ENCODE data around the gene ARID5B.

Gene ARID5B

GRCh38 chr10:62018131-62018911, 116.8 kb downstream of the ARID5B start:
- H3K36me3 ChIP-seq (ENCODE audit: insufficient read depth, low read length) = no peaks in the 10 kb centered on the region
- peaks cover 5% of the 10 kb centered on the region for H3K79me2 ChIP-seq (ENCODE audit: control insufficient read depth, insufficient read depth, low read length, unreplicated experiment)
- no peak overlapping the region for H2AFZ ChIP-seq (ENCODE audit: low read length, unreplicated experiment)
- H3K4me3 ChIP-seq (ENCODE audit: low read depth, low read length) = no peak overlapping the region
- peaks cover 34% of the 10 kb centered on the region for H3K4me1 ChIP-seq (ENCODE audit: control insufficient read depth, insufficient read depth, low read length, unreplicated experiment)
- no peak overlapping the region for H3K27ac ChIP-seq (ENCODE audit: low read depth, low read length)
- H3K27me3 ChIP-seq (ENCODE audit: insufficient read depth, low read length) = no peaks in the 10 kb centered on the region

DNA sequence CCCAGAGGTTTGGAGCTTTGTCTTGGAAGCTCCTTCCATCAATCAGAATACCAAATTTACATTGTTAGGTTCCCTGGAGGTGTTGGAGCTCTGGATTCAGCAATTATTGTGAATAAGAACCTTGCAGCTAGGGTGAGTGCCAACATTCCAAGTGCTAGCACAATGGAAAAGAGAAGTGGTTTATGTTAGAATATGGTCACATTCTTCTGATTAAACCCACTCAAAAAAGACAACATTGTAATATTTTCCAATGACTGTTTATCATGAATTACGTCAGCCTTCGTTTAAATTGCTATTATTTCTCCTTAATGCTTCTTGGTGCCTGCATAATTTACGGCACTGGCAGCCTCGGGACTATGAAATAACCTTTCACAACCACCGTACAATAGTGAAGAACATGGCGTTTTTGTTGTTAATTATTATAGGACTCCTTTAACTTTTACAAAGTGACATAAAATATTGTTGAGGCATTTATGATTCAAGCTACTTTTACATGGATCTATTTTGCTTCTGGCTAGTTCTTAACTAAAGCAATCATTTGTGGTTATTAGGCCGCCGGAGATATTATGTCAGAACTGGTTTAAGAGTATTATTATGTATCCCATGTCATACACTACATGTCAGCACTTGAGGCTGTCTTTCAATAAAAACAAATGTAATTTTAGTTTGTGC, 117.7 kb downstream of the ARID5B start:
- H3K27ac ChIP-seq (ENCODE audit: low read depth, low read length) = no peak overlapping the region
- H2AFZ ChIP-seq (ENCODE audit: low read length, unreplicated experiment) = no peak overlapping the region
- no peaks in the 10 kb centered on the region for H3K27me3 ChIP-seq (ENCODE audit: insufficient read depth, low read length)
- peaks cover 34% of the 10 kb centered on the region for H3K4me1 ChIP-seq (ENCODE audit: control insufficient read depth, insufficient read depth, low read length, unreplicated experiment)
- peaks cover 5% of the 10 kb centered on the region for H3K79me2 ChIP-seq (ENCODE audit: control insufficient read depth, insufficient read depth, low read length, unreplicated experiment)
- H3K36me3 ChIP-seq (ENCODE audit: insufficient read depth, low read length) = no peaks in the 10 kb centered on the region
- H3K4me3 ChIP-seq (ENCODE audit: low read depth, low read length) = no peak overlapping the region

- Histone ChIP-seq H2AFZ (ENCODE audit: low read length, unreplicated experiment) (no peak overlapping the region), H3K4me3 (ENCODE audit: low read depth, low read length) (no peak overlapping the region), H3K27ac (ENCODE audit: low read depth, low read length) (no peak overlapping the region), H3K36me3 (ENCODE audit: insufficient read depth, low read length) (no peaks in the 10 kb centered on the region), H3K27me3 (ENCODE audit: insufficient read depth, low read length) (no peaks in the 10 kb centered on the region), H3K79me2 (ENCODE audit: control insufficient read depth, insufficient read depth, low read length, unreplicated experiment) (peaks cover 5% of the 10 kb centered on the region), H3K4me1 (ENCODE audit: control insufficient read depth, insufficient read depth, low read length, unreplicated experiment) (peaks cover 37% of the 10 kb centered on the region)
Observed at GRCh38 chr10:62019685-62020359, 118.3 kb downstream of the ARID5B start.

DNA sequence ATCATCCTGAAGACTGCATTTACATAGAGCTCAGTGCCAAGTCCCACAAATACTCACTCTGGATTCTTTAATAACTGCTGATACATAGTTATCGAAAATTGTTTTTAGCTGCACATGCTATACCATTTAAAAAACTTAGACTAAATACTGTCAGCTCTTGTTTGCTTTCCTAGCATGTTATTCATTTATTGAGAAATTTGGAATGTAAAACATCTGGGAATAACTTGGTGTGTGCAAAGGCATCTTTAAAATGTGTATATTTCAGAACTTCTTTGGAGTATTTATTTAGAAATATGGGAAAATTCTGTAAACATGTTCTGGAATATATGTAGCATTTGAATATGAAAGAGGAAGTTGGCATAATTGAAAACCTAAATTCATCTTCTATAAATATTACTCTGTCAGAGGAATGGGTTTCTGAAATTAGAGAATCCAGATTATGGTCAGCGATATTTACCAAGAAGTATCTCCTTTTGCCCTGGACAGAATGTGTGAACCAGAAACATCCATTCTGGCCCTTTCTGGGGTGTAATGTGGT, 119.7 kb downstream of the ARID5B start:
- H3K79me2 ChIP-seq (ENCODE audit: control insufficient read depth, insufficient read depth, low read length, unreplicated experiment) = peaks cover 5% of the 10 kb centered on the region
- no peak overlapping the region for H3K4me3 ChIP-seq (ENCODE audit: low read depth, low read length)
- peaks cover 50% of the 10 kb centered on the region for H3K4me1 ChIP-seq (ENCODE audit: control insufficient read depth, insufficient read depth, low read length, unreplicated experiment)
- H2AFZ ChIP-seq (ENCODE audit: low read length, unreplicated experiment) = no peak overlapping the region
- H3K36me3 ChIP-seq (ENCODE audit: insufficient read depth, low read length) = no peaks in the 10 kb centered on the region
- no peak overlapping the region for H3K27ac ChIP-seq (ENCODE audit: low read depth, low read length)
- no peaks in the 10 kb centered on the region for H3K27me3 ChIP-seq (ENCODE audit: insufficient read depth, low read length)

DNA sequence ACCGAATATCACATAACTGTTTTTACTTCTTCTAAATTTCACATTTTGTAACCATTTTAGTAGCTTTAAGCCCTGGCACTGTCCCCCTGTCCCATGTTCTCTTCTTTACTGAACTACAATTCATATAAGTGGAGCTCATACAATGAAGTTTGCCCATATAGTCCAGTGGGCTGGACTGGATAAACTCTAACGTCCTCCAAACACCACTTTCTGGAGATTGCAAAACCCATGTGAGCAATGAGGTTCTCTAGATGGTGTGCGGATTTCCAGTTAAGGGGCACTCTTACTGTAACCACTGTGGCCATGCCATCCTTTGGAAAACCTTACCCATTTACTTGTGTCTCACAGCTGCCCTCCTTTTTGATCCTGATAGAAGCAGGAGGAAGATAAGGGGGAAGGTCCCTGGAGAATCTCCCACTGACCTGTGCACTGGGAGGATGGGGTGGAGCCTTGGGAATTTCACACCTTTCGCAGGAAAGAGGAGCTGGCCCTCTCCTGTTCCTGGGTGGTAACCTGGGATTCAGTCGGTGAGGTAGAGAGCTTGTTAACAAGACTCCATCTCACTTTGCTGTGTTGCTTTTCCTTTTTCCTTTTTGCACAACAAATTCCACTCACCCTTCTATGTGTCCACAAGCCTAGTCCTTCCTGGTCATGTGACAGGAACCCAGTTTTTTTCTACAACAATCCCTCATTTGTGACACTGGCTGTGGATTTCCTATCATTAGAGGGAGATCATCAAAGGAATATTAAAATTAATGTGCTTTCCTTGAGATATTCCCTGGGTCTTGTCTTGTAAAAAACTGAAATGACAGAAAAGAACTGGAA, 120.7 kb downstream of the ARID5B start:
- no peak overlapping the region for H3K27ac ChIP-seq (ENCODE audit: low read depth, low read length)
- no peaks in the 10 kb centered on the region for H3K36me3 ChIP-seq (ENCODE audit: insufficient read depth, low read length)
- no peak overlapping the region for H2AFZ ChIP-seq (ENCODE audit: low read length, unreplicated experiment)
- H3K4me3 ChIP-seq (ENCODE audit: low read depth, low read length) = no peak overlapping the region
- H3K79me2 ChIP-seq (ENCODE audit: control insufficient read depth, insufficient read depth, low read length, unreplicated experiment) = peaks cover 5% of the 10 kb centered on the region
- H3K27me3 ChIP-seq (ENCODE audit: insufficient read depth, low read length) = no peaks in the 10 kb centered on the region
- peaks cover 47% of the 10 kb centered on the region for H3K4me1 ChIP-seq (ENCODE audit: control insufficient read depth, insufficient read depth, low read length, unreplicated experiment)

DNA sequence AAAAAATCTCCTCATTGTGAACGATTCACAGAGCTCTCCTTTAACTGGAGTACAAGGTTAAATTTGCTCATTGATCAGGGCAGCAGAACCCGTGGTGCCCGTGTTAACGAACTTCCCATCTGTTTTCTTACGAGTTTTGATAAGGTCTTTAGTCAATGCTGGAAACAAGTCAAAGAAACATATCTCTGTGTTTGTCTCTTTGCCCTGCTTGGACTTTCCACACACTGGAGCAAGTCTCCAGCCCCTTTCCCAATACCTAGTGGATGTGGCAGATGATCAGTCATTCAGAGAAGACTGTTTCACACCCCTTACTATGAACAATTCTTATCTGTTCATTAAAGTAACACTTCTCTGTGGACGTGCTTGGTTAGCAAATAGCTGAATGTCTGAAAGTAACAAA, 121.3 kb downstream of the ARID5B start:
- no peak overlapping the region for H2AFZ ChIP-seq (ENCODE audit: low read length, unreplicated experiment)
- H3K4me1 ChIP-seq (ENCODE audit: control insufficient read depth, insufficient read depth, low read length, unreplicated experiment) = peaks cover 47% of the 10 kb centered on the region
- no peak overlapping the region for H3K27ac ChIP-seq (ENCODE audit: low read depth, low read length)
- peaks cover 3% of the 10 kb centered on the region for H3K79me2 ChIP-seq (ENCODE audit: control insufficient read depth, insufficient read depth, low read length, unreplicated experiment)
- no peaks in the 10 kb centered on the region for H3K27me3 ChIP-seq (ENCODE audit: insufficient read depth, low read length)
- no peaks in the 10 kb centered on the region for H3K36me3 ChIP-seq (ENCODE audit: insufficient read depth, low read length)
- H3K4me3 ChIP-seq (ENCODE audit: low read depth, low read length) = no peak overlapping the region

GRCh38 chr10:62023329-62023728, 121.8 kb downstream of the ARID5B start:
- Histone ChIP-seq H2AFZ (ENCODE audit: low read length, unreplicated experiment) (no peak overlapping the region), H3K27ac (ENCODE audit: low read depth, low read length) (no peak overlapping the region), H3K36me3 (ENCODE audit: insufficient read depth, low read length) (no peaks in the 10 kb centered on the region), H3K4me3 (ENCODE audit: low read depth, low read length) (no peak overlapping the region), H3K27me3 (ENCODE audit: insufficient read depth, low read length) (no peaks in the 10 kb centered on the region), H3K79me2 (ENCODE audit: control insufficient read depth, insufficient read depth, low read length, unreplicated experiment) (peaks cover 3% of the 10 kb centered on the region), H3K4me1 (ENCODE audit: control insufficient read depth, insufficient read depth, low read length, unreplicated experiment) (peaks cover 48% of the 10 kb centered on the region)

DNA sequence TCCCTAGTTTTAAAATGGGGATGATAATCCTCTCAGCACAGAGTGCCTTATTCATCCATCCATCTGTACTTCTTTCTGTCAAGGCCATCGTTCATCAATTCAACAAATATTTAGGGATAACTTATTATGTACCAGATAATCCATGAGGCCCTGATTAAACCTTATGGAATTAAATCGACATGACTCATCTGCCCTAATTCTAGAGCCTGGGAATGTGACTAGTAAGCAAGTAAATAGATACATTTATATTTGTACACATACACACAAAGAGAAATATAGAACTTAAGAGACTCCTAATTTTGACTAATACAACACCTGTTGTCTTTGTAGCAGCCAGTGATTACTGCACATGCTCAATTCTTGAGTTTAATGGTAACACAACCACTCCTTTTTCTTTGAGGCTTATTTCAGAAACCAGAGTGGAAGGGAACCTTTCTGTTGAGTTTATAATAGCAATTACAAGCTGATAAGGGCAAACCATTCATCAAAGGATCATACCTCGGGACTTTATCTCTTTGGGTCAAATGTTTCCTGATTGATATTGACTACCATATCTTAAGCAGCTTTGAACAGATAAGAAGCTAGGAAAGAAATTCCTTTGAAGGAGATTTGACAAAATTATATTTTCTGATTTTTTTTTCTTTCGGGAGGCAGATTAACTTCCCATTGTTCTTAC, 122.7 kb downstream of the ARID5B start:
- Histone ChIP-seq H3K4me1 (ENCODE audit: control insufficient read depth, insufficient read depth, low read length, unreplicated experiment) (peaks cover 49% of the 10 kb centered on the region), H3K27me3 (ENCODE audit: insufficient read depth, low read length) (no peaks in the 10 kb centered on the region), H3K79me2 (ENCODE audit: control insufficient read depth, insufficient read depth, low read length, unreplicated experiment) (peaks cover 3% of the 10 kb centered on the region), H2AFZ (ENCODE audit: low read length, unreplicated experiment) (no peak overlapping the region), H3K27ac (ENCODE audit: low read depth, low read length) (no peak overlapping the region), H3K4me3 (ENCODE audit: low read depth, low read length) (no peak overlapping the region), H3K36me3 (ENCODE audit: insufficient read depth, low read length) (no peaks in the 10 kb centered on the region)

- H3K79me2 ChIP-seq (ENCODE audit: control insufficient read depth, insufficient read depth, low read length, unreplicated experiment) = no peaks in the 10 kb centered on the region
Observed at GRCh38 chr10:62025134-62025794, 123.8 kb downstream of the ARID5B start.

More at GRCh38 chr10:62025134-62025794, 123.8 kb downstream of the ARID5B start:
- no peaks in the 10 kb centered on the region for H3K27me3 ChIP-seq (ENCODE audit: insufficient read depth, low read length)
- peak overlapping the region; percentile 76 for H3K27ac ChIP-seq (ENCODE audit: low read depth, low read length)
- H2AFZ ChIP-seq (ENCODE audit: low read length, unreplicated experiment) = no peak overlapping the region
- peaks cover 45% of the 10 kb centered on the region for H3K4me1 ChIP-seq (ENCODE audit: control insufficient read depth, insufficient read depth, low read length, unreplicated experiment)
- no peak overlapping the region for H3K4me3 ChIP-seq (ENCODE audit: low read depth, low read length)
- no peaks in the 10 kb centered on the region for H3K36me3 ChIP-seq (ENCODE audit: insufficient read depth, low read length)
